Activated CD4-positive, alpha-beta T cell treated with anti-CD3 and anti-CD28 coated beads for 36 hours (primary cell): ENCODE measurements around the gene MACROD2. TPM values are rescaled to one million over a fixed set of nuclear protein-coding genes. Genes with fewer than 3 reads are reported as not detected.
"Not testable (repeated sequence)": the region's sequence is repeated elsewhere in the genome, so short reads cannot be mapped to it uniquely, and the experiment has no call there.

Experiments
- ATAC-seq: fragments of 200-7000 bp; cut with Tn5 transposase; one replicate; pipeline ENCODE4 v1.10.0; 2021; ENCODE audit warnings: mild to moderate bottlenecking, moderate library complexity
- CTCF ChIA-PET: fragments of 350-600 bp; sonication (Branson Sonifier 250); formaldehyde crosslinking; loops from one replicate; lab custom pipeline; 2021; ENCODE audit warnings: antibody characterized with exemption; lab: Charles Lee
- POLR2A ChIA-PET: fragments of 350-600 bp; sonication (Branson Sonifier 250); formaldehyde crosslinking; loops from one replicate; lab custom pipeline; 2021; ENCODE audit warnings: antibody characterized with exemption, inconsistent platforms; lab: Charles Lee
- DNase-seq: peaks from one replicate; pipeline ENCODE4 v3.0.0-alpha.2; 2020
- H3K27ac Mint-ChIP-seq: one replicate; pipeline ENCODE4 v1.8.0; 2021; ENCODE audit warnings: mixed read lengths
- H3K27me3 Mint-ChIP-seq: one replicate; pipeline ENCODE4 v1.8.0; 2021; ENCODE audit warnings: mixed read lengths
- H3K36me3 Mint-ChIP-seq: one replicate; pipeline ENCODE4 v1.8.0; 2021; ENCODE audit warnings: low read depth, mixed read lengths
- H3K4me1 Mint-ChIP-seq: one replicate; pipeline ENCODE4 v1.8.0; 2021; ENCODE audit warnings: mixed read lengths
- H3K4me3 Mint-ChIP-seq: one replicate; pipeline ENCODE4 v1.8.0; 2021; ENCODE audit warnings: mild to moderate bottlenecking, moderate library complexity, mixed read lengths
- H3K9me3 Mint-ChIP-seq: one replicate; pipeline ENCODE4 v1.8.0; 2021; ENCODE audit warnings: low read depth, mixed read lengths
- intact Hi-C, 2 experiments: fragments of 100-400 bp; cut with DNase I in 1 of 2; cut with micrococcal nuclease in 1 of 2; formaldehyde crosslinking; loops; one replicate each; pipeline versions ENCODE4 v1.14.2 to v1.15.1; 2022 to 2024; cut with DNase I, micrococcal nuclease
- total RNA-seq, 2 experiments: library from RNA; stranded (reverse); gene quantifications; one replicate each; pipeline ENCODE4 v1.2.3, GENCODE V29; 2021

MACROD2 gene
- total RNA-seq, 2 experiments from 2014 or later, result not detected

GRCh38 chr20:14449323-14449722 is 454.0 kb downstream of the MACROD2 start:
- no peak for ATAC-seq
- no peak overlapping the region for H3K4me3 Mint-ChIP-seq
- H3K27ac Mint-ChIP-seq, result no peak overlapping the region
- no peaks in the 10 kb centered on the region for H3K4me1 Mint-ChIP-seq
- ChIA-PET CTCF (no interaction called here), POLR2A (no interaction called here)
- no peak for DNase-seq
- intact Hi-C loops, result no loop called here
- H3K9me3 Mint-ChIP-seq, result peaks cover 17% of the 10 kb centered on the region
- H3K27me3 Mint-ChIP-seq, result no peaks in the 10 kb centered on the region
- no peaks in the 10 kb centered on the region for H3K36me3 Mint-ChIP-seq

GRCh38 chr20:14450256-14450655 is 454.9 kb downstream of the MACROD2 start:
- CTCF ChIA-PET, result no interaction called here
- Mint-ChIP-seq H3K27ac (no peak overlapping the region), H3K36me3 (no peaks in the 10 kb centered on the region), H3K27me3 (no peaks in the 10 kb centered on the region), H3K9me3 (peaks cover 14% of the 10 kb centered on the region), H3K4me3 (no peak overlapping the region), H3K4me1 (no peaks in the 10 kb centered on the region)
- POLR2A ChIA-PET, result no interaction called here
- DNase-seq (no peak), ATAC-seq (no peak)
- intact Hi-C loops, result no loop called here

GRCh38 chr20:14451458-14451857 is 456.1 kb downstream of the MACROD2 start:
- H3K27ac Mint-ChIP-seq, result no peak overlapping the region
- CTCF ChIA-PET, result no interaction called here
- peaks cover 11% of the 10 kb centered on the region for H3K9me3 Mint-ChIP-seq
- no peaks in the 10 kb centered on the region for H3K4me1 Mint-ChIP-seq
- no peaks in the 10 kb centered on the region for H3K36me3 Mint-ChIP-seq
- POLR2A ChIA-PET, result no interaction called here
- no peak overlapping the region for H3K4me3 Mint-ChIP-seq
- no peak for DNase-seq
- intact Hi-C loops, result no loop called here
- no peaks in the 10 kb centered on the region for H3K27me3 Mint-ChIP-seq
- ATAC-seq, result no peak

DNA sequence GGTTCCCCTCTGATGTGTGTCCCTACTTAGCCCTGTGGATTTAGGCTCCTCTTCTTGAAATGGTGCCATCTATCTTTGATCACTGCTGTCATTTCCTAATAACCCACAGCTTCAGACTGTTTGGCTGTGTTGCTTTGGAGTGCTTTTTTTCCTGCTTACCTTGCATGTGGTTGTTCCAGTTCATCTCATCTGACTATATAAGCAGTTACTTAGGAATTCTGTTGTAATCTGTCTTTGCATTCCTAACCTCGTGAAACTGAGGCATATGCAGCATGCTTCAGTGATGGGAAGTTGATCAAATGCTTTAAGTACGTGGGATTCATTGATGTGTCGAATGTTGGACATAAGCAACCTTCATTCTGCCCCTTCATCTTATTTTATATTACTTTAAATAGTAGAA is 457.9 kb downstream of the MACROD2 start:
- Mint-ChIP-seq H3K27me3 (no peaks in the 10 kb centered on the region), H3K4me3 (no peak overlapping the region), H3K4me1 (no peaks in the 10 kb centered on the region), H3K36me3 (no peaks in the 10 kb centered on the region), H3K9me3 (peaks cover 6% of the 10 kb centered on the region), H3K27ac (no peak overlapping the region)
- ATAC-seq (no peak), DNase-seq (no peak)
- ChIA-PET CTCF (no interaction called here), POLR2A (no interaction called here)
- intact Hi-C loops, result no loop called here

- H3K4me3 Mint-ChIP-seq, result no peak overlapping the region
- no peak for DNase-seq
- ChIA-PET CTCF (no interaction called here), POLR2A (no interaction called here)
- H3K27me3 Mint-ChIP-seq, result no peaks in the 10 kb centered on the region
- ATAC-seq, result no peak
- no peaks in the 10 kb centered on the region for H3K4me1 Mint-ChIP-seq
- intact Hi-C loops, result no loop called here
- H3K27ac Mint-ChIP-seq, result no peak overlapping the region
- H3K36me3 Mint-ChIP-seq, result no peaks in the 10 kb centered on the region
- H3K9me3 Mint-ChIP-seq, result peaks cover 6% of the 10 kb centered on the region
These were observed 459.0 kb downstream of the MACROD2 start for GRCh38 chr20:14454296-14454695.

- DNase-seq, ATAC-seq, H3K4me1 Mint-ChIP-seq, H3K4me3 Mint-ChIP-seq, CTCF ChIA-PET, H3K27me3 Mint-ChIP-seq, intact Hi-C loops, H3K27ac Mint-ChIP-seq, H3K36me3 Mint-ChIP-seq, POLR2A ChIA-PET: not testable (repeated sequence)
- peaks cover 13% of the 10 kb centered on the region for H3K9me3 Mint-ChIP-seq
These were observed 471.9 kb downstream of the MACROD2 start for GRCh38 chr20:14467104-14467827.

- H3K9me3 Mint-ChIP-seq, result peaks cover 13% of the 10 kb centered on the region
- no peak overlapping the region for H3K27ac Mint-ChIP-seq
- POLR2A ChIA-PET, result no interaction called here
- intact Hi-C loops, result no loop called here
- DNase-seq, result no peak
- ATAC-seq, result no peak
- no peaks in the 10 kb centered on the region for H3K36me3 Mint-ChIP-seq
- H3K27me3 Mint-ChIP-seq, result no peaks in the 10 kb centered on the region
- CTCF ChIA-PET, result interaction anchor here (1.0 kb wide), 1 partner anchor 13 kb away, joined by 4 read pairs; no protein-coding TSS in a partner anchor
- H3K4me1 Mint-ChIP-seq, result no peaks in the 10 kb centered on the region
- no peak overlapping the region for H3K4me3 Mint-ChIP-seq
These were observed 475.0 kb downstream of the MACROD2 start for GRCh38 chr20:14470231-14470899.

DNA sequence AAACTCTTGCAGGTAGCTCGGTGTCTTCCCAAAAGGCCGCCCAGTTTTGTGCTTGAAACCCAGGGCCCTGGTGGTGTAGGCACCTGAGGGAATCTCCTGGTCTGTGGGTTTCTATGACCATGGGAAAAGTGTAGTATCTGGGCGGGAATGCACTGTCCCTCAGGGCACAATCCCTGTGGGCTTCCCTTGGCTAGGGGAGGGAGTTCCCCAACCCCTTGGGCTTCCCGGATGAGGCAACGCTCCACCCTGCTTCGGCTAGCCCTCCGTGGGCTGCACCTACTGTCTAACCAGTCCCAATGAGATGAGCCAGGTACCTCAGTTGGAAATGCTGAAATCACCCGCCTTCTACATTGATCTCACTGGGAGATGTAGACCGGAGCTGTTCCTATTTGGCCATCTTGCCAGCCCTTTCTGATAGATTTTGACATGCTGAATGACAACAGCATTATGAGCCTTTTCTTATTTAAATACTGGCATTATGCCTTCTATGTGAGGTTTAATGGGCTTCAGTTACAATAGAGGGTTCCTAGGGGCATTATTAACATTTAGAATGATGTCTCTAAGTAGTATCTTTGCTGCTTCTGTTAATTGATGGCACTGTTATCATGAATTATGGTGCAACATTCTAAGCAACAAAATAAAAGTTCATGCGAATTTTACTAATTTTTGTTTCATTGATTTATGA is 475.8 kb downstream of the MACROD2 start:
- no peak overlapping the region for H3K27ac Mint-ChIP-seq
- H3K27me3 Mint-ChIP-seq, result no peaks in the 10 kb centered on the region
- DNase-seq (no peak), ATAC-seq (no peak)
- ChIA-PET CTCF (no interaction called here), POLR2A (no interaction called here)
- no peak overlapping the region for H3K4me3 Mint-ChIP-seq
- intact Hi-C loops, result no loop called here
- no peaks in the 10 kb centered on the region for H3K36me3 Mint-ChIP-seq
- H3K9me3 Mint-ChIP-seq, result peaks cover 10% of the 10 kb centered on the region
- H3K4me1 Mint-ChIP-seq, result no peaks in the 10 kb centered on the region

DNA sequence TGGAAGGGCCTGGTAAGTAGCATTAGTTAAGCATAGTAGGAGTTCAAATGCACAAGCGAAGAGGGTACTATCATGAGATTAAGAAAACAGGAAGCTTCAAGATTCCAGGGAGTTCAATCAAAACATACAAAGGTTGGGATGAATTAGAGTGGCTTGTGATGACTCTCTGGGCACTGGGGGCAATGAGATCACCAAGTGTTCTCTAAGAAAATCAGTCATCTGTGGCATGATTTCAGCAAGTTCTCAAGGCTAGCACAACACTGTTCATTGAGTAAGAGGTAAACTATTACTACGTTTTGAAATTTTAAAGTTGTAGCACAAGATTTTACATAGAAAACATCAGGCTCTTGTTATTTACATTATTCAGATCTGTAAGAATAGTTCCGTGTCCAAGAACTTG is 481.8 kb downstream of the MACROD2 start:
- Mint-ChIP-seq H3K9me3 (no peaks in the 10 kb centered on the region), H3K4me1 (no peaks in the 10 kb centered on the region), H3K4me3 (no peak overlapping the region), H3K27ac (no peak overlapping the region), H3K36me3 (no peaks in the 10 kb centered on the region), H3K27me3 (no peaks in the 10 kb centered on the region)
- DNase-seq (no peak), ATAC-seq (no peak)
- ChIA-PET CTCF (interaction anchor here (0.7 kb wide), 1 partner anchor 1360 kb away, joined by 3 read pairs; no protein-coding TSS in a partner anchor), POLR2A (no interaction called here)
- intact Hi-C loops, result no loop called here

- POLR2A ChIA-PET, result no interaction called here
- intact Hi-C loops, result no loop called here
- CTCF ChIA-PET, result no interaction called here
- no peak overlapping the region for H3K4me3 Mint-ChIP-seq
- H3K4me1 Mint-ChIP-seq, result no peaks in the 10 kb centered on the region
- ATAC-seq (no peak), DNase-seq (no peak)
- no peaks in the 10 kb centered on the region for H3K27me3 Mint-ChIP-seq
- no peaks in the 10 kb centered on the region for H3K9me3 Mint-ChIP-seq
- H3K36me3 Mint-ChIP-seq, result no peaks in the 10 kb centered on the region
- no peak overlapping the region for H3K27ac Mint-ChIP-seq
These were observed 482.8 kb downstream of the MACROD2 start for GRCh38 chr20:14478126-14478525.

DNA sequence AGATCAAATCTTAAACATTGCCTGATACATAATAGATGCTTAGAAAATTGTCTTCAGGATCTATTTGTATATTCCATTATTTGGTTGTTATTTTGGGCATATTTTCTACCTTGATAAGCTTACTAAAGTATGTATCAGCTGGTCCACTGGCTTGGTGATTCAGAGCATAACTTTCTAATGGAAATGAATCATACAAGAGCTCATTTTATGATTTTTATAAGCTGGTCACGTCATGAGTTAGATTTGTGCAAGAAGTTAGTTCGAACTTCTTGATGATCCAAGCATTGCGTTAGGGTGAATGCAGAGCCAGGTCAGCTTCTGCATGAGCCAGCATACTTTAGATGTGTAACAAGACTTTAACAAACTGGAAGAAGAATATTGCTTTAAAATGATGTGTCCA is 486.5 kb downstream of the MACROD2 start:
- POLR2A ChIA-PET, result no interaction called here
- peaks cover 5% of the 10 kb centered on the region for H3K9me3 Mint-ChIP-seq
- no peak for DNase-seq
- H3K4me3 Mint-ChIP-seq, result no peak overlapping the region
- no peaks in the 10 kb centered on the region for H3K27me3 Mint-ChIP-seq
- CTCF ChIA-PET, result no interaction called here
- no peak overlapping the region for H3K27ac Mint-ChIP-seq
- ATAC-seq, result no peak
- no peaks in the 10 kb centered on the region for H3K36me3 Mint-ChIP-seq
- H3K4me1 Mint-ChIP-seq, result no peaks in the 10 kb centered on the region
- intact Hi-C loops, result no loop called here

DNA sequence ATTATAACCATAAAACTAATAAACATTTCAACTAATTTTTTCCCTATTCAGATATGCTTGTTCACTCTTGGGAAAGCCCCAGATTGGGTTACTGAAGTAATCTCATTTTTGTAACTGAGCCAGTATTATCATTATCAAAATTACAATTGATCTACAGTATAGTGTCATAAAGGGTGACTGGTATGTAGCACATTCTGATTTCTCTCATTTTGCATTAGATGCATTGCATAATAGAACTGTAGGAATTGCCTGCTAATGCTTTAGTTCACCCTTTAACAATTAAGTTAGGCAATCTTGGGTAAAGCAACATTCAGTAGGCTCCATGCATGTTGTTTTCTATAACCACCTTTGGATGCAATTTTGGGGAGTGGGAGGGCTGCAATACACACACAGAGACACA is 492.9 kb downstream of the MACROD2 start:
- no peaks in the 10 kb centered on the region for H3K4me1 Mint-ChIP-seq
- peaks cover 7% of the 10 kb centered on the region for H3K9me3 Mint-ChIP-seq
- no peak overlapping the region for H3K4me3 Mint-ChIP-seq
- CTCF ChIA-PET, result no interaction called here
- H3K27ac Mint-ChIP-seq, result no peak overlapping the region
- ATAC-seq, result no peak
- intact Hi-C loops, result no loop called here
- POLR2A ChIA-PET, result no interaction called here
- DNase-seq, result no peak
- H3K36me3 Mint-ChIP-seq, result no peaks in the 10 kb centered on the region
- H3K27me3 Mint-ChIP-seq, result no peaks in the 10 kb centered on the region
